ENCODE measurements around the gene ZNF398.
A peak's percentile ranks its signal among the peaks of the same experiment; 100 is the strongest.

The ZNF398 gene

GRCh38 chr7:149195180-149196150, 48.2 kb downstream of the ZNF398 start, which contains the start of gene ZNF282:
TSS of gene ZNF282 (plus strand) at chr7:149195546. CDS start at chr7:149195590, 44 bp downstream.
- H3K4me1 Mint-ChIP-seq = peaks cover 38% of the 10 kb centered on the region
- no peaks in the 10 kb centered on the region for H3K27me3 Mint-ChIP-seq
- H3K4me3 Mint-ChIP-seq = peak within 1 kb of the TSS; percentile 84
- DNase-seq (ENCODE audit: low spot score in 2 of 2) (peak; percentile 46 to 49), ATAC-seq (replicated peaks; ENCODE audit: extremely low read depth, poor library complexity, severe bottlenecking) (peak; percentile 80)
- H3K27ac Mint-ChIP-seq (ENCODE audit: low read depth) = peak within 1 kb of the TSS; percentile 74
- H3K36me3 Mint-ChIP-seq (ENCODE audit: insufficient read depth) = peaks cover 14% of the 10 kb centered on the region
- H3K9me3 Mint-ChIP-seq = no peaks in the 10 kb centered on the region

- ATAC-seq (replicated peaks; ENCODE audit: extremely low read depth, poor library complexity, severe bottlenecking) = peak; percentile 5
- H3K4me3 Mint-ChIP-seq = peak overlapping the region; percentile 84
These were observed 49.0 kb downstream of the ZNF398 start for GRCh38 chr7:149196151-149196704.

GRCh38 chr7:149196705-149197171, 49.5 kb downstream of the ZNF398 start:
- peaks cover 44% of the 10 kb centered on the region for H3K4me1 Mint-ChIP-seq
- ATAC-seq (replicated peaks; ENCODE audit: extremely low read depth, poor library complexity, severe bottlenecking) (peak; percentile 6), DNase-seq (ENCODE audit: low spot score in 2 of 2) (no peak)
- H3K36me3 Mint-ChIP-seq (ENCODE audit: insufficient read depth) = peaks cover 23% of the 10 kb centered on the region
- H3K27ac Mint-ChIP-seq (ENCODE audit: low read depth) = peak overlapping the region; percentile 74
- peak overlapping the region; percentile 84 for H3K4me3 Mint-ChIP-seq
- no peaks in the 10 kb centered on the region for H3K9me3 Mint-ChIP-seq
- H3K27me3 Mint-ChIP-seq = no peaks in the 10 kb centered on the region

More at GRCh38 chr7:149196151-149196704, 49.0 kb downstream of the ZNF398 start:
- Mint-ChIP-seq H3K27ac (ENCODE audit: low read depth) (peak overlapping the region; percentile 74), H3K27me3 (no peaks in the 10 kb centered on the region), H3K36me3 (ENCODE audit: insufficient read depth) (peaks cover 18% of the 10 kb centered on the region), H3K9me3 (no peaks in the 10 kb centered on the region), H3K4me1 (peaks cover 43% of the 10 kb centered on the region)
- no peak for DNase-seq (ENCODE audit: low spot score in 2 of 2)

GRCh38 chr7:149197675-149198074, 50.4 kb downstream of the ZNF398 start:
- H3K27ac Mint-ChIP-seq (ENCODE audit: low read depth) = no peak overlapping the region
- H3K4me1 Mint-ChIP-seq = peaks cover 44% of the 10 kb centered on the region
- H3K36me3 Mint-ChIP-seq (ENCODE audit: insufficient read depth) = peaks cover 32% of the 10 kb centered on the region
- H3K9me3 Mint-ChIP-seq = no peaks in the 10 kb centered on the region
- H3K4me3 Mint-ChIP-seq = no peak overlapping the region
- H3K27me3 Mint-ChIP-seq = no peaks in the 10 kb centered on the region
- ATAC-seq (replicated peaks; ENCODE audit: extremely low read depth, poor library complexity, severe bottlenecking) (no peak), DNase-seq (ENCODE audit: low spot score in 2 of 2) (no peak)

- H3K27ac Mint-ChIP-seq (ENCODE audit: low read depth) = peak overlapping the region; percentile 69
- ATAC-seq (replicated peaks; ENCODE audit: extremely low read depth, poor library complexity, severe bottlenecking) (no peak), DNase-seq (ENCODE audit: low spot score in 2 of 2) (no peak)
- peaks cover 36% of the 10 kb centered on the region for H3K36me3 Mint-ChIP-seq (ENCODE audit: insufficient read depth)
- no peak overlapping the region for H3K4me3 Mint-ChIP-seq
- no peaks in the 10 kb centered on the region for H3K27me3 Mint-ChIP-seq
- H3K9me3 Mint-ChIP-seq = no peaks in the 10 kb centered on the region
- peaks cover 44% of the 10 kb centered on the region for H3K4me1 Mint-ChIP-seq
These were observed 51.0 kb downstream of the ZNF398 start for GRCh38 chr7:149198161-149198816.

- ATAC-seq (replicated peaks; ENCODE audit: extremely low read depth, poor library complexity, severe bottlenecking) (no peak), DNase-seq (ENCODE audit: low spot score in 2 of 2) (no peak)
- no peaks in the 10 kb centered on the region for H3K27me3 Mint-ChIP-seq
- H3K4me1 Mint-ChIP-seq = peaks cover 51% of the 10 kb centered on the region
- peak overlapping the region; percentile 15 for H3K4me3 Mint-ChIP-seq
- H3K9me3 Mint-ChIP-seq = no peaks in the 10 kb centered on the region
- H3K27ac Mint-ChIP-seq (ENCODE audit: low read depth) = no peak overlapping the region
- H3K36me3 Mint-ChIP-seq (ENCODE audit: insufficient read depth) = peaks cover 42% of the 10 kb centered on the region
These were observed 52.2 kb downstream of the ZNF398 start for GRCh38 chr7:149199234-149199995.

GRCh38 chr7:149202831-149203231, 55.6 kb downstream of the ZNF398 start:
- ATAC-seq (replicated peaks; ENCODE audit: extremely low read depth, poor library complexity, severe bottlenecking) (no peak), DNase-seq (ENCODE audit: low spot score in 2 of 2) (no peak)
- H3K36me3 Mint-ChIP-seq (ENCODE audit: insufficient read depth) = peaks cover 44% of the 10 kb centered on the region
- H3K4me3 Mint-ChIP-seq = no peak overlapping the region
- no peaks in the 10 kb centered on the region for H3K9me3 Mint-ChIP-seq
- peaks cover 38% of the 10 kb centered on the region for H3K4me1 Mint-ChIP-seq
- H3K27ac Mint-ChIP-seq (ENCODE audit: low read depth) = no peak overlapping the region
- H3K27me3 Mint-ChIP-seq = no peaks in the 10 kb centered on the region

- DNase-seq (ENCODE audit: low spot score in 2 of 2) = no peak
- no peak overlapping the region for H3K27ac Mint-ChIP-seq (ENCODE audit: low read depth)
- no peaks in the 10 kb centered on the region for H3K27me3 Mint-ChIP-seq
- H3K9me3 Mint-ChIP-seq = no peaks in the 10 kb centered on the region
- no peak overlapping the region for H3K4me3 Mint-ChIP-seq
- peaks cover 29% of the 10 kb centered on the region for H3K4me1 Mint-ChIP-seq
- H3K36me3 Mint-ChIP-seq (ENCODE audit: insufficient read depth) = peaks cover 47% of the 10 kb centered on the region
- ATAC-seq (replicated peaks; ENCODE audit: extremely low read depth, poor library complexity, severe bottlenecking) = no peak
These were observed 58.6 kb downstream of the ZNF398 start for GRCh38 chr7:149205690-149206381.

- Mint-ChIP-seq H3K4me1 (peaks cover 18% of the 10 kb centered on the region), H3K4me3 (no peak overlapping the region), H3K36me3 (ENCODE audit: insufficient read depth) (peaks cover 41% of the 10 kb centered on the region), H3K27ac (ENCODE audit: low read depth) (peak overlapping the region; percentile 87), H3K27me3 (no peaks in the 10 kb centered on the region), H3K9me3 (no peaks in the 10 kb centered on the region)
- ATAC-seq (replicated peaks; ENCODE audit: extremely low read depth, poor library complexity, severe bottlenecking) (no peak), DNase-seq (ENCODE audit: low spot score in 2 of 2) (no peak)
These were observed 60.2 kb downstream of the ZNF398 start for GRCh38 chr7:149207324-149208035.

- ATAC-seq (replicated peaks; ENCODE audit: extremely low read depth, poor library complexity, severe bottlenecking) (peak; percentile 70), DNase-seq (ENCODE audit: low spot score in 2 of 2) (peak; percentile 37 to 41)
- Mint-ChIP-seq H3K27me3 (no peaks in the 10 kb centered on the region), H3K4me3 (no peak overlapping the region), H3K9me3 (no peaks in the 10 kb centered on the region), H3K36me3 (ENCODE audit: insufficient read depth) (peaks cover 41% of the 10 kb centered on the region), H3K4me1 (peaks cover 8% of the 10 kb centered on the region), H3K27ac (ENCODE audit: low read depth) (peak overlapping the region; percentile 74)
These were observed 62.4 kb downstream of the ZNF398 start for GRCh38 chr7:149209518-149210269.

Data from central memory CD8-positive, alpha-beta T cell (primary cell).